ENCODE data around the gene UGP2. TPM values are rescaled to one million over a fixed set of nuclear protein-coding genes. Genes with fewer than 3 reads are reported as not detected.
"Not testable (repeated sequence)": the region's sequence is repeated elsewhere in the genome, so short reads cannot be mapped to it uniquely, and the experiment has no call there.

The UGP2 gene
- total RNA-seq, 4 donors from 2014 or later = 107 to 361 (median 319) TPM

GRCh38 chr2:63845866-63846265, 4.2 kb downstream of the UGP2 start:
- no peak for DNase-seq (ENCODE audit: low spot score)
- no peak for TF ChIP-seq CTCF (IDR thresholded peaks at IDR 0.05)
- no peak for ATAC-seq (ENCODE audit: low FRiP score)

- no peak for ATAC-seq (ENCODE audit: low FRiP score)
- TF ChIP-seq CTCF (IDR thresholded peaks at IDR 0.05) = no peak
- DNase-seq (ENCODE audit: low spot score) = no peak
These were observed 4.8 kb downstream of the UGP2 start for GRCh38 chr2:63846487-63846886.

- not testable (repeated sequence) for ATAC-seq (ENCODE audit: low FRiP score); DNase-seq (ENCODE audit: low spot score)
These were observed 5.9 kb downstream of the UGP2 start for GRCh38 chr2:63847571-63847970.

- no peak for TF ChIP-seq CTCF (IDR thresholded peaks at IDR 0.05)
- DNase-seq (ENCODE audit: low spot score) (no peak), ATAC-seq (ENCODE audit: low FRiP score) (no peak)
These were observed 7.9 kb downstream of the UGP2 start for GRCh38 chr2:63849381-63850203.

GRCh38 chr2:63850204-63850571, 8.5 kb downstream of the UGP2 start:
- ATAC-seq (ENCODE audit: low FRiP score) = no peak
- no peak for TF ChIP-seq CTCF (IDR thresholded peaks at IDR 0.05)
- DNase-seq (ENCODE audit: low spot score) = no peak

GRCh38 chr2:63850649-63851048, 9.0 kb downstream of the UGP2 start:
- ATAC-seq (ENCODE audit: low FRiP score) (no peak), DNase-seq (ENCODE audit: low spot score) (no peak)
- no peak for TF ChIP-seq CTCF (IDR thresholded peaks at IDR 0.05)

GRCh38 chr2:63851691-63852311, 10.1 kb downstream of the UGP2 start:
- no peak for TF ChIP-seq CTCF (IDR thresholded peaks at IDR 0.05)
- ATAC-seq (ENCODE audit: low FRiP score) = no peak

More at GRCh38 chr2:63851691-63852311, 10.1 kb downstream of the UGP2 start:
- no peak for DNase-seq (ENCODE audit: low spot score)

Measured in omental fat pad (tissue), 4 donors.